ENCODE results near the gene BDKRB2.

BDKRB2 gene

GRCh38 chr14:96194657-96195431 lies 9.8 kb upstream of the BDKRB2 start:
- no peak overlapping the region for H3K27ac ChIP-seq
- TF ChIP-seq CTCF (IDR thresholded peaks at IDR 0.05) (no peak), ZFX (IDR thresholded peaks at IDR 0.05; ENCODE audit: borderline replicate concordance) (no peak)

DNA sequence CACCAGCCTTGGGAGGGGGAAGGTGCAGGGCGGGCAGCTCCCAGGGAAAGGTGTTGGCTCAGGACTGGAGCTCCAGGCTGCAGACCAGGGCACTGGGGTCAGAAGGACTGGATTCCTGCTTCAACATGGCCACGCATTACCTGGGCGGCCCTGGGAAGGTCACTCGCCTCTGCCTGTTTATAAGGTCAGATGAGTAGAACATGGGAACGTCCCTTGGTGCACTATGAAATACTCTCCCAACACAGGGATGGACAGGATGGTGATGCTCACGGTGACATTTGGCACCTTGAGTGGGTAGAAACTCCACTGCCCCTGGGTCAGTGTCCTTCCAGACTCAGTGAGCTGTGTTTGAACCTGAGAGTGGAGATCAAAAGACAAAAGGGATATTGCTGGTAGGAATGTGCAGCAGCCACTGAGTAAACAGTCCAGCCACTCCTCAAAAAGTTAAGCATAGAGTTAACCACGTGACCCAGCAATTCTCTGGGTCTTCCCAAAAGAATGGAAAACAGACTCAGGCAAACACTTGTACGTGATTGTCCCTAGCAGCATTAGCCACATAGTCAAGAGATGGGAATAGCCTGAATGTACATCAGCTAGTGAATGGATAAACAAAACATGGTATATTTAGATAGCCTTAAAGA lies 9.1 kb upstream of the BDKRB2 start:
- H3K27ac ChIP-seq, result no peak overlapping the region
- no peak for TF ChIP-seq CTCF (IDR thresholded peaks at IDR 0.05)
- no peak for TF ChIP-seq ZFX (IDR thresholded peaks at IDR 0.05; ENCODE audit: borderline replicate concordance)

DNA sequence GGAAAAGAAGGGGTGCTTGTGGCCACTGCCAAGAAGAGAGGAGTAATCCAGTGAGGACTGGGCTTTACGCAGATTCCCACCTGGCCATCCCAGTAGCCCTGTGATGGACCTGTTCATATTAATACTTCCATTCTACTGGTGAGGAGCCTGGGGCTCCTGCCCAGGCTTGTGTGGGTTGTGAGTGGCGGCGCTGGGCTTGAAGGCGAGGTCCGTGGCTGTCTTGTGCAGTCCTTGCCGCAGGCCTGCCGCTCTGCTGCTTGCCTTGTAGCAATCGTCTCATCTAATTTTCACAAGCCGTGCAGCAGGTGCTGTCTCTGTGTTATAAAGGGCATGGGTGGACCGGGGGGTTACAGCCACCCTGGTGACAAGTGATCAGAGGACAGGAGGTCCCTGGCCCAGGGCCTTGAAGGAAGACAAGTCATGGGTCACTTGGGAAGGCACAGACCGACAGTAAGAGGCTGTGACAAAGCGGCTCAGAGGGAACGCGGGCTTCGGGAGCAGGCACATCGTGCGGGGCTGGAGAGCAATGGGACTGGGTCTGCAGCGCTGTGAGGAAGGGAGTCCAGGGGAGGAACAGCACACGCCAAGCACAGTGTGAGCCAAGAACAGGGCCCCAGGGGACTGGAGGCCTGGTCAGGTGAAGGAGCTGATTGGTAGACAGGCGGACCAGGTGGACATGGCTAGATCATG lies 7.3 kb upstream of the BDKRB2 start:
- no peak overlapping the region for H3K27ac ChIP-seq
- TF ChIP-seq CTCF (IDR thresholded peaks at IDR 0.05) (no peak), ZFX (IDR thresholded peaks at IDR 0.05; ENCODE audit: borderline replicate concordance) (no peak)

DNA sequence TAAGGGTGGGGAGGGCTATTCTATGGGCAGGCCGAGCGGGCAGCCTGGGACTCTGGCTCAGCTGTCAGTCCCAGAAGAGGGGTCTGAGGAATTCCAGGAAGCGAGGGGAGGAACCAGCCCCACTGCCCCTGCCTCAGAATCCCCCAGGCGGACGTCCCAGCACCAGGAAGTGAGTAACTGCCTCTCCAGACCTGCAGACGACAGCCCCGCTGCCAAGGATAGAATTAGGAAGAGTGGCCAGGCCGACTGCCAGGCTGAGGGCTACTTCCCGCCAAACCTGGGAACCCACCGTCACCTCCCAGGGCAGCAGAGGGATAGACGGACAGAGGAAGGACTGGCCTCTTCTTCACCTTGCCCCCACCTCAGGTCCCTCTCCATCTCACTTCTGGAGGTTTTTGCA lies 6.7 kb upstream of the BDKRB2 start:
- TF ChIP-seq CTCF (IDR thresholded peaks at IDR 0.05), result no peak
- no peak for TF ChIP-seq ZFX (IDR thresholded peaks at IDR 0.05; ENCODE audit: borderline replicate concordance)
- no peak overlapping the region for H3K27ac ChIP-seq

GRCh38 chr14:96198430-96199130 lies 6.1 kb upstream of the BDKRB2 start:
- TF ChIP-seq CTCF (IDR thresholded peaks at IDR 0.05), result no peak
- TF ChIP-seq ZFX (IDR thresholded peaks at IDR 0.05; ENCODE audit: borderline replicate concordance), result no peak
- H3K27ac ChIP-seq, result no peak overlapping the region

DNA sequence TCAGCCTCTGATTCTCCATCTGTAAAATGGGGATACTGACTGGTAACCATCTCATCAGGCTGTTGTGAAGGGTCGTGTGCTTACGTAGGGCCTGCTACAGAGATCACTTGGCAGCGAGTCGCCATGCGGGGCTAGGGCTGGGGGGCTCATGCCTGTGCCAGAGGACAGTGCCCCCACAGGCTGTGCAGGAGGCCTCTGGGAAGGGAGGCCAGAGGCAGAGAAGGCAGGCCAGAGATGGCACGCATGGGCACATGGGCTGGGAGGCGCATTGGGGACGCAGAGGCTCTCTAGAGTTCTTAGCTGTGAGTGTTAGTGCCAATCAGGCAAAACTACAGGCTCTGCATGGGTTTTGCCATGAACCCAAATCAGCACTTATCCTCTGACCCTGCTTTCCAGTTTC lies 3.5 kb upstream of the BDKRB2 start:
- no peak overlapping the region for H3K27ac ChIP-seq
- TF ChIP-seq ZFX (IDR thresholded peaks at IDR 0.05; ENCODE audit: borderline replicate concordance) (no peak), CTCF (IDR thresholded peaks at IDR 0.05) (no peak)
